Suprapubic skin (tissue), 3 donors: ENCODE results near the gene XAF1.

Experiments used
- CTCF ChIP-seq, 2 donors: fragments of 200-600 bp in 1 of 2; fragments of 450-650 bp in 1 of 2; sonication (generic) in 1 of 2; IDR thresholded peaks; one replicate each; pipeline ENCODE4 v1.5.1; 2016 to 2019; ENCODE audit warnings: antibody characterized with exemption in 2 of 2, mild to moderate bottlenecking in 1 of 2, moderate library complexity in 1 of 2
- EP300 ChIP-seq: sonication (generic); formaldehyde crosslinking; IDR thresholded peaks from one replicate; pipeline ENCODE4 v1.6.1; 2017; ENCODE audit warnings: antibody characterized with exemption
- POLR2A ChIP-seq, 2 donors: fragments of 450-650 bp; IDR thresholded peaks; one replicate each; pipeline ENCODE4 v1.6.1; 2017; ENCODE audit warnings: antibody characterized with exemption in 2 of 2, mild to moderate bottlenecking in 2 of 2, moderate library complexity in 2 of 2

- TF ChIP-seq POLR2A (IDR thresholded peaks at IDR 0.05) (no peak), CTCF (IDR thresholded peaks at IDR 0.05) (no peak), EP300 (no peak)
Observed at GRCh38 chr17:6753546-6753945, 2.3 kb upstream of the XAF1 start.
